Endodermal cell (in vitro differentiated cells): ENCODE results near the gene LMO7. TPM values are rescaled to one million over a fixed set of nuclear protein-coding genes. Genes with fewer than 3 reads are reported as not detected.

Source experiments
- DNase-seq: peaks from one replicate; pipeline ENCODE4 v3.0.0-alpha.2; 2017
- H3K27ac ChIP-seq: 2 replicates; pipeline ENCODE4 v1.5.1; 2013; ENCODE audit warnings: mild to moderate bottlenecking, low read depth, low read length, moderate library complexity
- H3K27me3 ChIP-seq: 2 replicates; pipeline ENCODE4 v1.6.1; 2013; ENCODE audit warnings: mild to moderate bottlenecking, low read length, moderate library complexity; ENCODE audit not compliant: insufficient read depth, control insufficient read depth, poor library complexity, severe bottlenecking
- H3K36me3 ChIP-seq: 2 replicates; pipeline ENCODE4 v1.7.0; 2013; ENCODE audit warnings: mild to moderate bottlenecking, low read length, moderate library complexity; ENCODE audit not compliant: control insufficient read depth, insufficient read depth
- H3K4me1 ChIP-seq: one replicate; pipeline ENCODE4 v1.7.0; 2013; ENCODE audit warnings: low read length; ENCODE audit not compliant: control insufficient read depth, insufficient read depth
- H3K4me3 ChIP-seq: 2 replicates; pipeline ENCODE4 v1.5.1; 2013; ENCODE audit warnings: mild to moderate bottlenecking, low read length, moderate library complexity
- H3K9ac ChIP-seq: 2 replicates; pipeline ENCODE4 v1.6.1; 2013; ENCODE audit warnings: mild to moderate bottlenecking, low read length, moderate library complexity; ENCODE audit not compliant: poor library complexity, severe bottlenecking; ENCODE audit errors: extremely low read depth
- H3K9me3 ChIP-seq: 2 replicates; pipeline ENCODE4 v1.6.1; 2013; ENCODE audit warnings: mild to moderate bottlenecking, low read length, moderate library complexity; ENCODE audit not compliant: control insufficient read depth
- H3K27ac Mint-ChIP-seq: 2 replicates; pipeline ENCODE4 v1.8.0; 2020; ENCODE audit warnings: mixed read lengths
- H3K27me3 Mint-ChIP-seq: 2 replicates; pipeline ENCODE4 v1.8.0; 2021; ENCODE audit warnings: mild to moderate bottlenecking, mixed read lengths; ENCODE audit not compliant: insufficient read depth
- H3K36me3 Mint-ChIP-seq: 2 replicates; pipeline ENCODE4 v1.8.0; 2020; ENCODE audit warnings: low read depth, mixed read lengths
- H3K4me1 Mint-ChIP-seq: 2 replicates; pipeline ENCODE4 v1.8.0; 2020; ENCODE audit warnings: mixed read lengths
- H3K4me3 Mint-ChIP-seq: 2 replicates; pipeline ENCODE4 v1.8.0; 2020; ENCODE audit warnings: mild to moderate bottlenecking, moderate library complexity, mixed read lengths
- H3K9me3 Mint-ChIP-seq: 2 replicates; pipeline ENCODE4 v1.8.0; 2020; ENCODE audit warnings: mild to moderate bottlenecking, mixed read lengths
- CTCF ChIP-seq: fragments of 200-600 bp; sonication (generic); conservative IDR thresholded peaks from 2 replicates; pipeline ENCODE4 v1.5.0; 2021; ENCODE audit warnings: antibody characterized with exemption, mild to moderate bottlenecking
- WGBS, 2 experiments: methylation state at CpG; one replicate each; pipeline versions ENCODE4 v1.1.5 to v1.1.7; 2013; ENCODE audit warnings: missing lambda C conversion rate in 2 of 2, mixed read lengths in 1 of 2; ENCODE audit not compliant: insufficient coverage in 1 of 2, insufficient read length in 1 of 2; 5-methylcytosine and 5-hydroxymethylcytosine counted together
- long read RNA-seq, 4 experiments: library from polyadenylated mRNA in 2 of 4; library from RNA in 1 of 4; library from capped mRNA in 1 of 4; stranded (forward) in 3 of 4; unstranded in 1 of 4; transcript quantifications; one replicate each; pipeline ENCODE4 v2.0.0, GENCODE V29; 2020 to 2021; ENCODE audit warnings: inconsistent platforms in 1 of 4
- polyA plus RNA-seq, 2 experiments: library from polyadenylated mRNA; stranded (reverse); fragments of 50-300 nt; gene quantifications; one replicate each; pipeline ENCODE4 v1.2.3, GENCODE V29; 2013
- total RNA-seq, 2 donors: library from RNA; stranded (reverse); fragmentation: NEBNext Ultra II Directional in 1 of 2; extraction: Animal tissue kit (Norgen Biotek cat#: 25700) in 1 of 2; gene quantifications; 2 replicates in 1 of 2; 3 replicates in 1 of 2; pipeline ENCODE4 v1.2.1, GENCODE V29; 2021

LMO7 gene
- total RNA-seq: 10 to 100 TPM in 1 of 2 donors, 1 to 10 TPM in 1; 9.9 to 14.1 TPM
- 8.0 TPM for polyA plus RNA-seq (2013, experiment 1 of 2)
- polyA plus RNA-seq (2013, experiment 2 of 2): 4.4 TPM
- long read RNA-seq, experiment 1, partial matches to known transcripts: 3 of 4 reads
- long read RNA-seq, experiment 1, other reads (novel, unspliced or antisense): 1 of 4 reads
- long read RNA-seq, experiment 2, partial matches to known transcripts: 2 of 4 reads
- long read RNA-seq, experiment 2, other reads (novel, unspliced or antisense): 2 of 4 reads
- long read RNA-seq, experiment 3, partial matches to known transcripts: 14 of 26 reads
- long read RNA-seq, experiment 3, other reads (novel, unspliced or antisense): 12 of 26 reads
- long read RNA-seq, experiment 4, partial matches to known transcripts: 1 of 1 reads
- long read RNA-seq, experiment 4, other reads (novel, unspliced or antisense): 0 of 1 reads

- no peaks in the 10 kb centered on the region for H3K9me3 Mint-ChIP-seq
- peaks cover 20% of the 10 kb centered on the region for H3K4me1 Mint-ChIP-seq
- no peaks in the 10 kb centered on the region for H3K4me1 ChIP-seq
- no peaks in the 10 kb centered on the region for H3K9me3 ChIP-seq
- H3K9ac ChIP-seq: peak within 1 kb of the TSS; percentile 44
- whole genome bisulfite sequencing, 2 experiments: 0 to 1% methylated on average over 11 to 74 of the region's 76 CpGs
- no peak within 1 kb of the TSS for H3K27ac ChIP-seq
- H3K36me3 ChIP-seq: no peaks in the 10 kb centered on the region
- H3K27me3 Mint-ChIP-seq: peaks cover 32% of the 10 kb centered on the region
- peaks cover 38% of the 10 kb centered on the region for H3K27me3 ChIP-seq
- H3K4me3 Mint-ChIP-seq: peak within 1 kb of the TSS; percentile 62
- TF ChIP-seq CTCF: no peak
- H3K27ac Mint-ChIP-seq: no peak within 1 kb of the TSS
- H3K4me3 ChIP-seq: peak within 1 kb of the TSS; percentile 84
- H3K36me3 Mint-ChIP-seq: no peaks in the 10 kb centered on the region
- peak; percentile 91 for DNase-seq
Measured at GRCh38 chr13:75635828-75636435, at the start of gene LMO7. Gene LMO7, plus strand, starts transcription at chr13:75636330. Its CDS starts 328 bp downstream, at chr13:75636658.

GRCh38 chr13:75587679-75588078, 48.5 kb upstream of the LMO7 start:
- H3K4me1 Mint-ChIP-seq: peaks cover 11% of the 10 kb centered on the region
- peaks cover 34% of the 10 kb centered on the region for H3K36me3 Mint-ChIP-seq
- WGBS, 2 experiments: 60% methylated on average over 1 of the region's 1 CpG; no CpG with 5 or more reads in 1 of the 2 experiments
- no peaks in the 10 kb centered on the region for H3K27me3 ChIP-seq
- H3K27me3 Mint-ChIP-seq: no peaks in the 10 kb centered on the region
- peaks cover 16% of the 10 kb centered on the region for H3K36me3 ChIP-seq
- peak overlapping the region; percentile 80 for H3K27ac Mint-ChIP-seq
- H3K4me3 Mint-ChIP-seq: no peak overlapping the region
- H3K27ac ChIP-seq: no peak overlapping the region
- H3K9me3 Mint-ChIP-seq: peaks cover 18% of the 10 kb centered on the region
- peaks cover 17% of the 10 kb centered on the region for H3K9me3 ChIP-seq
- TF ChIP-seq CTCF: no peak
- H3K9ac ChIP-seq: peak overlapping the region; percentile 27
- H3K4me1 ChIP-seq: no peaks in the 10 kb centered on the region
- H3K4me3 ChIP-seq: no peak overlapping the region
- DNase-seq: peak; percentile 53

GRCh38 chr13:75596657-75597182, 39.4 kb upstream of the LMO7 start:
- no peaks in the 10 kb centered on the region for H3K4me1 ChIP-seq
- H3K4me3 ChIP-seq: no peak overlapping the region
- H3K27me3 ChIP-seq: no peaks in the 10 kb centered on the region
- 91 to 100% methylated on average over 1 of the region's 1 CpG for whole genome bisulfite sequencing, 2 experiments
- DNase-seq: no peak
- H3K36me3 ChIP-seq: peaks cover under 1% of the 10 kb centered on the region
- no peaks in the 10 kb centered on the region for H3K9me3 ChIP-seq
- Mint-ChIP-seq H3K9me3 (no peaks in the 10 kb centered on the region), H3K4me1 (no peaks in the 10 kb centered on the region), H3K4me3 (no peak overlapping the region), H3K36me3 (no peaks in the 10 kb centered on the region), H3K27ac (no peak overlapping the region), H3K27me3 (no peaks in the 10 kb centered on the region)
- H3K27ac ChIP-seq: no peak overlapping the region
- TF ChIP-seq CTCF: no peak
- H3K9ac ChIP-seq: no peak overlapping the region
